ENCODE results near the gene NONO. TPM values are rescaled to one million over a fixed set of nuclear protein-coding genes. Genes with fewer than 3 reads are reported as not detected.
"Not testable (repeated sequence)": the region's sequence is repeated elsewhere in the genome, so short reads cannot be mapped to it uniquely, and the experiment has no call there.

The NONO gene
- total RNA-seq, 4 donors from 2014 or later: 221 to 281 (median 255) TPM

DNA sequence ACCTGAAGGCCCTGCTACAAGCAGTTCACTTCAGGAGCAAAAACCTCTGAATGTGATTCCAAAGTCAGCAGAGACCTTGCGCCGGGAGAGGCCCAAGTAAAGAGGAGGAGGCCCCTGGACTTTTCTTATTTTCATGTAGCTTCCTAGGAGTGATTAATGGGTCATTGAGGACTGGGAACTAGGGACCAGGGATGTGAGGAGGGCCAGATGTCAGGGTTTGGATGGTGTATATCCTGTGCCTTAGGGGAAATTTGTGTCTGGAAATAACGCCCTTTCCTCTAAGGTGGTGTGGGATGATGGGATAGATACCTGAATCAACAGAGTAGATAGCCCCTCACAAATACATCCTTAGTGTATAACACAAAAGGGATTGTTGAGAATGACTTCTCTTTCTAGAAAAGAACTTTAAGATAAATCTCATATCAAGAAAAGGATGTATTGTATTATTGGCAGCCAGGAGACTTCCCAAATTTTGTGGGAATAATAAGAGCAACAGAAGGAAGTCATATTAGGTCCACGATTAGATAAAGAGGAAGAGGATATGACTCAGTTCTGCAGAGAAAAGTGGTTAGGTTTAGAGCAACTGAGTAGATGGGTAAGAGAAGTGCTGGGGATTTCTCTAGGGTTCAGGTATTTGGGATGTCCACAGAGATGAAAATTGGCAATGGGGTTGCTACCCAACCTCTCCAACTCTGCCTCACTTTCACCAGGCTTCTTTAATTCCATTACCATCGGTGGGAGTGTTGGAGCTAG lies 19.2 kb downstream of the NONO start:
- no peaks in the 10 kb centered on the region for H3K27me3 ChIP-seq
- intact Hi-C loops (cut with DNase I): no loop called here
- peaks cover 14 to 23% of the 10 kb centered on the region in 2 donors for H3K36me3 ChIP-seq
- no peaks in the 10 kb centered on the region for H3K9me3 ChIP-seq
- 77 to 93% methylated on average over 5 of the region's 5 CpGs for WGBS, 2 donors
- no peak overlapping the region for H3K4me3 ChIP-seq (replicated peaks in 1 of 3)
- H3K4me1 ChIP-seq: no peaks in the 10 kb centered on the region
- no peak overlapping the region for H3K27ac ChIP-seq
- DNase-seq: no peak
- no peak for TF ChIP-seq CTCF (IDR thresholded peaks at IDR 0.05)
- no peak for TF ChIP-seq POLR2A (IDR thresholded peaks at IDR 0.05)

GRCh38 chrX:71304561-71304960 lies 21.1 kb downstream of the NONO start:
- WGBS, 2 donors: 94 to 97% methylated on average over 2 of the region's 2 CpGs
- Histone ChIP-seq H3K36me3 (peaks cover 0 to 7% of the 10 kb centered on the region in 2 donors), H3K27ac (no peak overlapping the region), H3K4me3 (replicated peaks in 1 of 3) (no peak overlapping the region), H3K4me1 (no peaks in the 10 kb centered on the region), H3K27me3 (no peaks in the 10 kb centered on the region), H3K9me3 (no peaks in the 10 kb centered on the region)
- intact Hi-C loops (cut with DNase I): no loop called here
- TF ChIP-seq CTCF (IDR thresholded peaks at IDR 0.05): no peak
- no peak for TF ChIP-seq POLR2A (IDR thresholded peaks at IDR 0.05)
- no peak for DNase-seq

GRCh38 chrX:71315917-71316316 lies 32.5 kb downstream of the NONO start:
- TF ChIP-seq CTCF (IDR thresholded peaks at IDR 0.05) (no peak), POLR2A (IDR thresholded peaks at IDR 0.05) (no peak)
- Histone ChIP-seq H3K27me3 (no peaks in the 10 kb centered on the region), H3K4me3 (replicated peaks in 1 of 3) (no peak overlapping the region), H3K36me3 (no peaks in the 10 kb centered on the region), H3K9me3 (no peaks in the 10 kb centered on the region), H3K27ac (no peak overlapping the region), H3K4me1 (no peaks in the 10 kb centered on the region)
- DNase-seq: no peak
- intact Hi-C loops (cut with DNase I): no loop called here
- 77 to 94% methylated on average over 7 of the region's 7 CpGs for WGBS, 2 donors

- H3K27ac ChIP-seq; H3K27me3 ChIP-seq; H3K9me3 ChIP-seq; intact Hi-C loops (cut with DNase I); H3K4me1 ChIP-seq; H3K36me3 ChIP-seq; DNase-seq; H3K4me3 ChIP-seq (replicated peaks in 1 of 3): not testable (repeated sequence)
- WGBS, 2 donors: 57 to 69% methylated on average over 1 of the region's 1 CpG
Measured at GRCh38 chrX:71316959-71317358, 33.5 kb downstream of the NONO start.

GRCh38 chrX:71320126-71320525 lies 36.7 kb downstream of the NONO start:
- intact Hi-C loops (cut with DNase I): no loop called here

More at GRCh38 chrX:71320126-71320525, 36.7 kb downstream of the NONO start:
- DNase-seq: no peak
- Histone ChIP-seq H3K27me3 (no peaks in the 10 kb centered on the region), H3K4me1 (no peaks in the 10 kb centered on the region), H3K27ac (no peak overlapping the region), H3K36me3 (no peaks in the 10 kb centered on the region), H3K9me3 (no peaks in the 10 kb centered on the region), H3K4me3 (replicated peaks in 1 of 3) (no peak overlapping the region)
- TF ChIP-seq CTCF (IDR thresholded peaks at IDR 0.05) (no peak), POLR2A (IDR thresholded peaks at IDR 0.05) (no peak)
- 88 to 93% methylated on average over 1 of the region's 1 CpG for WGBS, 2 donors

All from thyroid gland (tissue), 4 donors.